ENCODE measurements around the gene LDOC1. TPM values are rescaled to one million over a fixed set of nuclear protein-coding genes. Genes with fewer than 3 reads are reported as not detected.

LDOC1 gene
- total and polyA plus RNA-seq, 2 of the 8 experiments (the other 6 are each of a cell fraction or from before 2014, with no cell fraction given): 19.1 to 52.4 TPM

GRCh38 chrX:141158084-141158483 is 18.8 kb downstream of the LDOC1 start:
- Histone ChIP-seq H3K79me2 (ENCODE audit: control insufficient read depth in 1 of 2, insufficient read depth in 2 of 2, low read length in 2 of 2) (no peaks in the 10 kb centered on the region), H2AFZ (ENCODE audit: low read length) (no peak overlapping the region), H2BK20ac (ENCODE audit: low read length) (no peak overlapping the region), H2AK5ac (ENCODE audit: low read depth, low read length) (no peak overlapping the region), H4K8ac (ENCODE audit: extremely low read depth, insufficient read depth, low read length) (no peak overlapping the region), H2BK120ac (replicated peaks; ENCODE audit: low read depth, low read length) (no peak overlapping the region), H3K14ac (ENCODE audit: insufficient read length) (no peak overlapping the region), H3K9me3 (ENCODE audit: insufficient read depth in 2 of 2, low read depth in 1 of 2, low read length in 1 of 2) (no peaks in the 10 kb centered on the region), H3K23me2 (ENCODE audit: low read depth, low read length) (no peaks in the 10 kb centered on the region), H3K36me3 (ENCODE audit: control insufficient read depth in 2 of 4, insufficient read depth in 4 of 4, low read length in 3 of 4) (no peaks in the 10 kb centered on the region), H3K23ac (ENCODE audit: insufficient read length) (no peak overlapping the region), H3K4ac (replicated peaks; ENCODE audit: insufficient read length, low read depth, low read length) (no peak overlapping the region), H2BK12ac (ENCODE audit: low read depth, low read length) (no peak overlapping the region), H3K56ac (replicated peaks; ENCODE audit: insufficient read length, low read depth, low read length) (no peak overlapping the region), H3K4me1 (replicated peaks in 1 of 4; ENCODE audit: control insufficient read depth in 3 of 4, insufficient read depth in 4 of 4, low read length in 3 of 4) (no peaks in the 10 kb centered on the region), H2BK5ac (ENCODE audit: low read depth, low read length) (no peak overlapping the region), H3K9ac (replicated peaks in 1 of 4; ENCODE audit: extremely low read depth in 1 of 4, low read depth in 3 of 4, low read length in 3 of 4) (no peak overlapping the region), H3K79me1 (ENCODE audit: low read depth, low read length) (no peaks in the 10 kb centered on the region), H2BK15ac (ENCODE audit: low read length) (no peak overlapping the region), H3K4me3 (ENCODE audit: extremely low read depth in 1 of 4, insufficient read depth in 2 of 4, low read depth in 3 of 4, low read length in 4 of 4) (no peak overlapping the region), H4K91ac (replicated peaks; ENCODE audit: insufficient read length, low read length) (no peak overlapping the region), H3K27me3 (replicated peaks in 1 of 4; ENCODE audit: control insufficient read depth in 3 of 4, extremely low read depth in 1 of 4, insufficient read depth in 3 of 4, low read length in 3 of 4) (no peaks in the 10 kb centered on the region), H3K4me2 (ENCODE audit: insufficient read depth in 1 of 2, low read depth in 2 of 2, low read length in 2 of 2) (no peak overlapping the region), H3K27ac (ENCODE audit: low read depth, low read length) (no peak overlapping the region), H3K18ac (ENCODE audit: extremely low read depth, low read length) (no peak overlapping the region), H4K20me1 (replicated peaks in 1 of 2; ENCODE audit: control insufficient read depth in 1 of 2, insufficient read depth in 2 of 2, low read length in 2 of 2) (no peaks in the 10 kb centered on the region), H4K5ac (ENCODE audit: insufficient read length, low read depth, low read length) (no peak overlapping the region)
- WGBS, 2 experiments (ENCODE audit: extremely low coverage in 1 of 2, insufficient coverage in 1 of 2, insufficient read length in 1 of 2, insufficient replicate concordance in 2 of 2, low coverage in 1 of 2, low lambda C conversion rate in 2 of 2, missing lambda C conversion rate in 1 of 2): 90% methylated on average over 2 of the region's 3 CpGs; no CpG with 5 or more reads in 1 of the 2 experiments
- TF ChIP-seq RBBP5 (IDR thresholded peaks at IDR 0.05; ENCODE audit: borderline replicate concordance, low read depth, low read length) (no peak), EGR1 (IDR thresholded peaks at IDR 0.05; ENCODE audit: borderline replicate concordance, low read depth, low read length) (no peak), ATF2 (IDR thresholded peaks at IDR 0.05; ENCODE audit: low read length) (no peak), CTCF (IDR thresholded peaks at IDR 0.05; ENCODE audit: control extremely low read depth in 1 of 3, insufficient read depth in 1 of 3, low read depth in 1 of 3, low read length in 3 of 3) (no peak), GTF2F1 (IDR thresholded peaks at IDR 0.05; ENCODE audit: borderline replicate concordance, low read depth, low read length) (no peak), CBX8 (IDR thresholded peaks at IDR 0.05; ENCODE audit: borderline replicate concordance, low read depth, low read length) (no peak)
- FAIRE-seq: no peak
- CTCF ChIA-PET (ENCODE audit: partially characterized antibody): interaction anchor here (0.6 kb wide), 1 partner anchor 25 kb away, joined by 3 read pairs; no protein-coding TSS in a partner anchor
- no peak for DNase-seq (ENCODE audit: low read depth in 1 of 2, low spot score in 2 of 2)
- POLR2A ChIA-PET (ENCODE audit: partially characterized antibody): no interaction called here

Measured in H1 (cell line).